G401.6 (cell line): ENCODE data around the gene FGFR4.

Experiments used
- FAIRE-seq: peaks from 2 replicates; lab custom pipeline; 2012; peaks lifted over from hg19 to GRCh38; lab: Jason Lieb, UNC

The FGFR4 gene

GRCh38 chr5:177132136-177133095 lies 45.7 kb downstream of the FGFR4 start:
- no peak for FAIRE-seq

GRCh38 chr5:177133096-177133852 lies 46.6 kb downstream of the FGFR4 start, which contains the start of gene NSD1:
TSS of gene NSD1 (plus strand) at chr5:177133773. CDS start at chr5:177135104, 1,331 bp downstream.
- FAIRE-seq: no peak

GRCh38 chr5:177133853-177134696 lies 47.4 kb downstream of the FGFR4 start:
- FAIRE-seq: no peak

GRCh38 chr5:177134697-177135225 lies 48.0 kb downstream of the FGFR4 start:
- no peak for FAIRE-seq

GRCh38 chr5:177140312-177140711 lies 53.6 kb downstream of the FGFR4 start:
- FAIRE-seq: no peak

- no peak for FAIRE-seq
Observed at GRCh38 chr5:177141496-177141895, 54.8 kb downstream of the FGFR4 start.

- no peak for FAIRE-seq
Observed at GRCh38 chr5:177142098-177142611, 55.4 kb downstream of the FGFR4 start.

- no peak for FAIRE-seq
Observed at GRCh38 chr5:177142778-177143177, 56.1 kb downstream of the FGFR4 start.

- FAIRE-seq: no peak
Observed at GRCh38 chr5:177146891-177147638, 60.4 kb downstream of the FGFR4 start.
